ENCODE data around the gene STAT5A. TPM values are rescaled to one million over a fixed set of nuclear protein-coding genes. Genes with fewer than 3 reads are reported as not detected.
A peak's percentile ranks its signal among the peaks of the same experiment; 100 is the strongest.

Gene STAT5A
- total RNA-seq, 1 donor: 35.5 TPM

DNA sequence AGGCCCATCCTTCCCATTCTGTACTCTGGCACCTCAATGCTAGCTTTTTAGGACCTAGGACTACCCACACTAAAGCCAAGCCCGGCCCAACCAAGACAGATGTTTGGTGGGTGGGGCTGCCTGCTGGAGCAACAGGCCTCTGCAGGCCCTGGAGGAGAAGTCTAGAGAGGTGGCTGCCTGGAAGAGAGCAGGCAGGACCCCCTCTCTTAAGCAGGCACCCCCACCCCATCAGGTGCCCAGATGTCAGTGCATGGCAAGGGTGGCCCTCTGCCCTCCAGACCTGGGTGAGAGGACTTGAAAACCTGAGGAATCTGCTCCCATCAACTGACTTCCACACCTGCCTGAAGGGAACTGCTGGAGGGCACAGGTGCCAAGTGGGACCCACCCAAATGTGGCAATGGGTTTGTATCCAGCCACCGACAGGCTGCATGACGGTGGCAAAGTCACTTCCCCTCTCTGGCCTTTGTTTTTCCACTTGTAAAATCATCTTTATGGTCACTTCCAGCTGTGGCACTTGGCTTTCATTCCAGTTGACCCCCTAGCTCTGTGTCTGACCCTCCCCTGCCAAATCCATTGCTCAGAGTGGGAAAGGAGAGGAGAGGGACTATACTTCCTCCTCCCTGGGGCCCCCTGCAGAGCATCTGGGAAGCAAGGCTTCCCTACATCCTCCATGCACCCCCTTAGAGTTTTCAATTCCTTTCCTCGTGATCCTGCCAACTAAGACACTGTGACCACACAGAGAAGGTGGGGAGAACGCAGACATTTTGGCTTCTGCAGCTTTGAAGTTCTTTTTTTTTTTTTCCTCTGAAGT, 1.7 kb upstream of the STAT5A start:
- TF ChIP-seq, protein P1, sequence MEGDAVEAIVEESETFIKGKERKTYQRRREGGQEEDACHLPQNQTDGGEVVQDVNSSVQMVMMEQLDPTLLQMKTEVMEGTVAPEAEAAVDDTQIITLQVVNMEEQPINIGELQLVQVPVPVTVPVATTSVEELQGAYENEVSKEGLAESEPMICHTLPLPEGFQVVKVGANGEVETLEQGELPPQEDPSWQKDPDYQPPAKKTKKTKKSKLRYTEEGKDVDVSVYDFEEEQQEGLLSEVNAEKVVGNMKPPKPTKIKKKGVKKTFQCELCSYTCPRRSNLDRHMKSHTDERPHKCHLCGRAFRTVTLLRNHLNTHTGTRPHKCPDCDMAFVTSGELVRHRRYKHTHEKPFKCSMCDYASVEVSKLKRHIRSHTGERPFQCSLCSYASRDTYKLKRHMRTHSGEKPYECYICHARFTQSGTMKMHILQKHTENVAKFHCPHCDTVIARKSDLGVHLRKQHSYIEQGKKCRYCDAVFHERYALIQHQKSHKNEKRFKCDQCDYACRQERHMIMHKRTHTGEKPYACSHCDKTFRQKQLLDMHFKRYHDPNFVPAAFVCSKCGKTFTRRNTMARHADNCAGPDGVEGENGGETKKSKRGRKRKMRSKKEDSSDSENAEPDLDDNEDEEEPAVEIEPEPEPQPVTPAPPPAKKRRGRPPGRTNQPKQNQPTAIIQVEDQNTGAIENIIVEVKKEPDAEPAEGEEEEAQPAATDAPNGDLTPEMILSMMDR (IDR thresholded peaks at IDR 0.05; ENCODE audit: extremely low read depth, low read depth, low read length): no peak
- DNase-seq (ENCODE audit: insufficient read length, low spot score, missing footprints): peak; percentile 77
- Histone ChIP-seq H2AFZ (ENCODE audit: low read length) (peak overlapping the region; percentile 95), H3K9me3 (ENCODE audit: low read depth, low read length) (no peaks in the 10 kb centered on the region), H3K27ac (ENCODE audit: low read depth, low read length) (peak overlapping the region; percentile 73), H3K4me2 (ENCODE audit: insufficient read depth, low read length) (peak overlapping the region; percentile 92), H3K36me3 (ENCODE audit: insufficient read depth, low read length) (no peaks in the 10 kb centered on the region), H4K20me1 (ENCODE audit: insufficient read depth, low read length) (no peaks in the 10 kb centered on the region), H3K4me3 (ENCODE audit: insufficient read depth, low read length) (peak overlapping the region; percentile 78), H3K4me1 (ENCODE audit: insufficient read depth, low read length) (peaks cover 16% of the 10 kb centered on the region), H3K79me2 (ENCODE audit: insufficient read depth, low read length) (no peaks in the 10 kb centered on the region), H3K27me3 (ENCODE audit: insufficient read depth, low read length) (no peaks in the 10 kb centered on the region)

DNA sequence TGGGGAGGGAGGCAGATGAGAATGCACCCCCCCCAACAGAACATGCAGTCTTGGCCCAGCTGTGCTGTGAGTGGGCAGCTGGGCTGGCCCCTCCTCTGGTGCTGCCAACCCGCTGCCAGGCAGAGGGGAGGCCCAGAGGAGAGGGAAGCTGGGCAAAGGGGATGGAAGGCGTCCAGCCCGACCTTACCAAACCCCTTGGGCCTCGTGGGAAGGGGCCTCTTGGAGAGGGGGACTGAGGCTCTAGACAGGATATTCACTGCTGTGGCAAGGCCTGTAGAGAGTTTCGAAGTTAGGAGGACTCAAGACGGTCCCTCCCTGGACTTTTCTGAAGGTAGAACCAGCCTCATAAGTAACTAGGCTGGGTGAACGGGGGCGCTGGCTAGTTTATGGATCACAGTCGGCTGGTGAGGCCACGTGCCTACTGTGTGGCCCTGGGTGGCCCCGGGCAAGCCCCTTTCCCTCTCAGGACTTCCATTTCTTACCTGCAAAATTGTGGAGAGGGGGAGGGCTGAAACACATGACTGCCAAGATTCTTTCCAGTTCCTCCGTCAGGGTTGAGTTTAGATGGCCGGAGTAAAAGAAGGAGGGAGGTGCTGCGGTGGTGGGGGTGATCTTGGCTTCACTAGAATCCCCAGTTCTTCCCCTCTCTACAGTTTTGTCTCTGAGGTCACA, 857 bp upstream of the STAT5A start:
- H2AFZ ChIP-seq (ENCODE audit: low read length): peak overlapping the region; percentile 95
- H3K27ac ChIP-seq (ENCODE audit: low read depth, low read length): peak overlapping the region; percentile 73
- H3K4me2 ChIP-seq (ENCODE audit: insufficient read depth, low read length): peak overlapping the region; percentile 92
- H3K4me1 ChIP-seq (ENCODE audit: insufficient read depth, low read length): peaks cover 16% of the 10 kb centered on the region
- no peaks in the 10 kb centered on the region for H3K79me2 ChIP-seq (ENCODE audit: insufficient read depth, low read length)
- H3K4me3 ChIP-seq (ENCODE audit: insufficient read depth, low read length): peak overlapping the region; percentile 78
- no peaks in the 10 kb centered on the region for H3K9me3 ChIP-seq (ENCODE audit: low read depth, low read length)
- TF ChIP-seq, protein P1 (IDR thresholded peaks at IDR 0.05; ENCODE audit: extremely low read depth, low read depth, low read length): no peak
- H3K36me3 ChIP-seq (ENCODE audit: insufficient read depth, low read length): no peaks in the 10 kb centered on the region
- H4K20me1 ChIP-seq (ENCODE audit: insufficient read depth, low read length): no peaks in the 10 kb centered on the region
- no peaks in the 10 kb centered on the region for H3K27me3 ChIP-seq (ENCODE audit: insufficient read depth, low read length)
- DNase-seq (ENCODE audit: insufficient read length, low spot score, missing footprints): peak; percentile 95

DNA sequence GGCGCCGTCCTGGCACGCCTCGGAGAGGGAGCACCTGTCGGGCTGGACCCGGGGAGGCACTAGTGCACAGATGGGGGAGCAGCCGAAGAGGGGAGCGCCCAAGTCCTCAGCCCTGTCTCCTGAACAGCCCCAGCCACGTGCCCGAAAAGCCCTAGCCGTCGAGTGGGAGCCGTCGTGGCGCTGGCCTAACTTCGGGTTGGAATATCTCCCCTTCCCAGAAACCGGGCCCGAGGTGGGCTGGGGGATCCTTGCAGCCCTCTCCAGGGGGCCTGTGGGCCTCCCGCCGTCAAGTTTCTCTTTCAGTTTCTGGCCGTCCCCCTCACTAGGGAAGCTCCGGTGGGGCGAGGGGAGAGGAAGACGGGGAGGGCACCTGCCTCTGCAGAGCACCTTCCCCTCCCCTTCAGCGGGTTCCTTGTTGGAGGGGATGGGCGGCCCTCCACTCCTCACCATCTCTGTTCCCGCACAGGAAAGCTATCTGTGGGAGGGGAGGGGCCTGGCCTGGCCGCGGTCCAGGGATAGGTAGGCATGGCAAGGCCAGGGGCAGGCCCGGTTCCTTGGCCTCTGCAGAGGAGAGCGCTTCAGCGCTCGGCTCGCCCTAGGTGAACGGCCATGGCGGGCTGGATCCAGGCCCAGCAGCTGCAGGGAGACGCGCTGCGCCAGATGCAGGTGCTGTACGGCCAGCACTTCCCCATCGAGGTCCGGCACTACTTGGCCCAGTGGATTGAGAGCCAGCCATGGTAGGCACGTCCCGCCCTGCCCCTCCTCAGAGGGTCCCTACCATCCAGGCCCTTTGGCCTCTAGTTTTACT, 709 bp downstream of the STAT5A start:
- TF ChIP-seq, protein P1 (IDR thresholded peaks at IDR 0.05; ENCODE audit: extremely low read depth, low read depth, low read length): no peak
- Histone ChIP-seq H4K20me1 (ENCODE audit: insufficient read depth, low read length) (no peaks in the 10 kb centered on the region), H3K27ac (ENCODE audit: low read depth, low read length) (no peak overlapping the region), H3K27me3 (ENCODE audit: insufficient read depth, low read length) (no peaks in the 10 kb centered on the region), H3K4me2 (ENCODE audit: insufficient read depth, low read length) (peak overlapping the region; percentile 92), H3K4me3 (ENCODE audit: insufficient read depth, low read length) (peak overlapping the region; percentile 78), H2AFZ (ENCODE audit: low read length) (peak overlapping the region; percentile 95), H3K4me1 (ENCODE audit: insufficient read depth, low read length) (peaks cover 16% of the 10 kb centered on the region), H3K79me2 (ENCODE audit: insufficient read depth, low read length) (no peaks in the 10 kb centered on the region), H3K36me3 (ENCODE audit: insufficient read depth, low read length) (no peaks in the 10 kb centered on the region), H3K9me3 (ENCODE audit: low read depth, low read length) (no peaks in the 10 kb centered on the region)
- peak; percentile 45 for DNase-seq (ENCODE audit: insufficient read length, low spot score, missing footprints)
